SKM-1 treated with dmso at 0.1 percent for 144 hours (cell line): ENCODE results near the gene NCAN.

ENCODE experiments used
- DNase-seq: peaks from one replicate; lab custom pipeline; 2025; ENCODE audit not compliant: unreplicated experiment; lab: John Stamatoyannopoulos, UW

The NCAN gene

DNA sequence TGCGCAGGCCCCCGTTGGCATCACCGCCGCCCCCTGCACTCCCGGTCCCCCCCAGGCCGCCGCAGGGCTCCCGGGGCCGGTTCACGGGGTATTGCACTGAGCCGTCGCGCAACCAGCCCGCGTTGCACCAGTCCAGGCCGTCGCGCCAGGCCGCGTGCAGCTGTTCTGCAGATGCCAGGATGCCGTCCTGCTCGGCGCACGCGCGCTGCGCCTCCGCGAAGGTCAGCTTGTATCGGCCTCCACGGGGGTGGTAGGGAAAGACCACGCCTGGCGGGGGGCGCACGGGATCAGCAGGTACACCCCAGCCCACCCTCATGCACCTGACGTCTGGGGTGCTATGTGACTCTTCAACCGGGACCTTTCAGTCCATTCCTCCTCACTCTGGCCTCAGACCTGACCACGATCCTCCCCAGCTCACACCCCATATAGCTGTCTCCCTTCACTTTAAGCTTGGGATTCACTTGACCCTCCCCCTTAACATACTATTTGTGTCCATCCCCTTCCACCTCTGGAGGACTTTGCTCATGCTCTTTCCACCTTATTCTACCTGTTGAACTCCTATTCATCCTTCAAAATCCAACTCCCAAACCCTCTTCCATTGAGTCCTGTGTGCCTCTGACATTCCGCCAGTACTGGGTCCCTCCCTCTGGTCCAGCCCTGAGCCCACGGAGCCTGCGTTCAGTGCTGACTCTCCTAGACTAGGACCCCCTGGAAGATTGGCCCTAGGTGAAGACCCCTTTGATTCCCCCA, 47.0 kb downstream of the NCAN start:
- no peak for DNase-seq

DNA sequence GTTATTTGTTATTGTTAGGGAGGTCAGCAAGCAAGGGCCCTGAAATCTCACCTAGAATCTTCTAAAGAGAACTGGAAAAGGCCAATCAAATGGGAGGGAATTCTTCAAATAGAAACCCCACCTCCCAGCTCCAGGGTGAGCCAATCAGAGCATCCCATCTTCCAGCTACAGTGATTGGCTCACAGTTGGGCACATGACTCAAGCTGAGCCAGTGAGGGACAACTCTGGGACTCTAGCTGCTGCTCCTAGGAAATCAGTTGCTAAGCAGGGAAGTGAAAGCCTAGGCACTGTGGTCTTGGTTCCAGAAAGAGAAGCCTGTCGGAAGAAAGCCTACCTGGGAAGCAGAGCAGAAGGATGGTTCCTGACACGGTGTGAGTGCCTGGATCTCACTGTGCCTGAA, 48.0 kb downstream of the NCAN start:
- peak; percentile 27 for DNase-seq

DNA sequence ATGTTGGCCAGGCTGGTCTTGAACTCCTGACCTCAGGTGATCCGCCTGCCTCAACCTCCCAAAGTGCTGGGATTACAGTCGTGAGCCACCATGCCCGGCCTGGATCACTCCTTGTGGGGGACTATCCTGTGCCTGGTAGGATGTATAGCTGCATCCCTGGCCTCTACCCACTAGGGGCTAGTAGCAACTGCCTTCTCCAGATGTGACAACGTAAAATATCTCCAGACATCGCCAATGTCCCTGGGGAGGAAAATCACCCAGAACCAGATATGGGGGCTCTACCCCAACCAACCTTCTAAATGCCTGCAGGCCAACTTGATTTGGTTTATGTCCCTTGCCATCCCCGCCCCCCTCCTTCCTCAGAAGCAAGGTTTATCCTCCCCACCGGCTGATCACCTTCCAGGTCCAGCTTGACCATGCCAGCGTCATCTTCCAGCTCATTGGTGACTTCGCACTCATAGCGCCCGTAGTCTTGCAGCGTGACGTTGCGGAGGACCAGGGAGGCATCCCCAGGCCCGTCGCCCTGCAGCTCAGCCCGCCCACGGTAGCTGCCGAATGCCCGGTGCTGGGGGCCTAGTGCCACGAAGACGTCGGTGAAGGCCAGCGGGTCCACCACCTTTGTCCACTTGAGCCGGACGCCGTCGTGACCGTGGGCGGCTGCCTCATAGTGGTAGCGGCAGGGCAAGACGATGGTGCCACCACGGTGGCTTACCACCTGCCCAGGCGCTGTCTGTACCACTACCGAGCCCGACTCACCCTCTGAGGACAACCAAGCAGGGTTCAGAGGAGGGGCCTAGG, 48.9 kb downstream of the NCAN start:
- DNase-seq = no peak

DNA sequence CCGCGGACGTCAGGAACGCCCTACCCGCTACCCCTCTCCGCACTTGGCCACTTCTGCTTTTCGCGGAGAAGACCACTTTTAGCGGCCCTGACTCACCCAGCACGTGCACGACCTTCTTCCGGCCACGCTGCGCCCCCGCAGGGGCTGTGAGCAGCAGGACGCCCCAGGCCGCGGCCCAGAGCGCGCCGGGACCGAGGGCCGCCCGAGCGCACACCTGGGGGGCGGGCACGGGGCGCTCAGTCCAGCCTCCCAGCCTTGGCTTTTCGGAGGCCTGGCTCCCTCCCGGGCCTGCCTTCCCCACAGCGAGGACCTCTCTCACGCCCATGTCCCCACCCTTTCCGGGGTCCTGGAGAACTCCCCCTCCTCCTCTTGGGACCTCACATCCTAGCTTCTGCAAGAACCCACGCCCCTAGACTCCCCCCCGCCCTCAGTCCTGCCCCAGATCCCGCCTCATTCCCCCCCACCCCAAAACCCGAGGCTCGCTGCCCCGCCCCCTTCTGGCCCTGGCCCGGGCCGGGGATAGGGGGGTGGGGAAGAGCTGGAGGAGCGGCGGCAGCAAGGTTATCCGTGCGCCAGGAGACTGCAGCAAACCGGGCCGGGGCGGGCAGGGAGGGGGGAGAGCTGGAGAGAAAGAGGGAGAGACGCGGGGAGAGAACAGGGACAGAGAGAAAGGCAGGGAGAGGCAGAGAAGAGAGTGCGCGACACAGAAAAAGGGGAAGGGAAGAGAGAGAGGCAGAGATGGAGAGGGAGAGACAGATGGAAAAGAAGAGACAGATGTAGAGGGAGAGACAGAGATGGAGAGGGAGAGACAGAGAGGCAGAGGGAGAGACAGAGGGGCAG, 49.8 kb downstream of the NCAN start:
- DNase-seq = no peak

DNA sequence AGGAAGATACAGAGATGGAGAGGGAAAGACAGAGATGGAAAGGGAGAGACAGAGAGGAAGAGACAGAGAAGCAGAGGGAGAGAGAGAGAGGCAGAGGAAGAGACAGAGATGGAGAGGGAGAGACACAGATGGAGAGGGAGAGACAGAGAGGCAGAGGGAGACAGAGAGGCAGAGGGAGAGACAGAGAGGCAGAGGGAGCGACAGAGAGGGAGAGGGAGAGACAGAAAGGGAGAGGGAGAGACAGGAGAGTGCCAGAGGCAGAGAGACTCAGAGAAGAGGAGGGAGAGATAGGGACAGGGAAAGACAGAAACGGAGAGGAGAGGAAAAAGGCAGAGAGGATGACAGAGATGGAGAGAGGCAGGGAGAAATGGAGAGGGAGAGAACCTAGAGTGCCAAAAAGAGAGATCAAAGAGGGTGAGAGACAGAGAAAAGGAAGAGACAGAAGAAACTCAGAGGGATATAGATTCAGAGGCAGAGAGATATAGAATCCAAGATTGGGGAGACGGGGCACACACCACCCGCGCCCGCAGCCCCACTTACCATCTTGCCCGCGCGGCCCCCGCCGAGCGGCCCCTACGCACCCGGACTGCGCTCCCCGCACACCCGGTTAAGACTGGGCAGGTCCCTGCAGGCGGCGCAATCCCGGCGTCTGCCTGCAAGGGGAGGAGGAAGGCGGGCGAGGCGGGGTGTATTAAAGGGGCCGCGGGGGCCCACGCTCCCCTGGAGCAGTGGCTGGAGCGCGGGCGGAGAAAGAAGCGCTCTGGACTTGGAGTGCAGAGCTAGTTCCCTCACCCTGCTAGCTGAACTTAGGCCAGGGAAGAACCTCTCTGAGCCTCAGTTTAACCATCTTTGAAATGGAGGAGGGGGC, 50.7 kb downstream of the NCAN start:
- DNase-seq = no peak

DNA sequence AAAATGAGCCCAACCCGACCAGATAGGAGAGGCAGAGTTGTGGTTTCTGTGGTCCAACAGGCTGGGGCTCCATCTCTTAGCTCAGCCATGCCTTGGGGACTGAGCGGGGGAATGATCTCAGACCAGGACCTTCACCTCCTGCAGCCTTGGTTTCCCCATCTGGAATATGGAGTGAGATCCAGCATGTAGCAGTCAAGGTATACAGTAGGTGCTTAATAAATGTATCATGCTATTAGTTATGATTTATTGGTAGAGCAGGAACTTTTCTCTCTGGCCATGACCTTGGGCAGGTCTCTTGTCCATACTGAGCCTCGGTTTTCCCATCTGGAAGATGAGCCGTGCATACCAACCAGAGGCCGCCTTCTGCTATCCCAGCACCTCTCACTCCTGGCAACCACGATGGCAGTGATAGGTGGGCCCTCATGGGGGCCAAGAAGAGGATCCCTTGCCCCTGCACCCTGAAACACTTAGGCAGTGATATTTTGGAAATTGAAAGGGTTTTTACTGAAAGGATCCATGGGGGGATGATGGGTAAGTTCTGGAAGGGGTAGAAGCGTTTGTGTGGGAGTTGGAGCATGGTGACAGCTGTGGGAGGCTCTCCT, 52.2 kb downstream of the NCAN start:
- no peak for DNase-seq

DNA sequence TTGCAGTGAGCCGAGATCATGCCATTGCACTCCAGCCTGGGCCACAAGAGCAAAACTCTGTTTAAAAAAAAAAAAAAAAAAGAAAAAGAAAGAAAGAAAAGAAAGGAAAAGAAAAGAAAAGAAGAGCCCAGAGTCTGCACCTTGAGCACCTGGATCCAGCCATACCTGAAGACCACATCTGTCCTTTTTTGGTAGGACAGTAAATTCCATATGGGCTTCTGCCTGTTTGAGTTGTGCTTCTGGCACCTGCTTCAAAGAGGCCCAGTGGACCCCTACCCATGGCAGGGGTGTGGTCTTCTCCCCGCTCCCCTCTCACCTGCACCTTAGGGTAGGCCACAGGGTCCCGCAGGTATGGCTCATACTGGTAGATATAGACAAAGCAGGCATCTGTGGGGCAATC, 55.5 kb downstream of the NCAN start:
- DNase-seq = no peak

DNA sequence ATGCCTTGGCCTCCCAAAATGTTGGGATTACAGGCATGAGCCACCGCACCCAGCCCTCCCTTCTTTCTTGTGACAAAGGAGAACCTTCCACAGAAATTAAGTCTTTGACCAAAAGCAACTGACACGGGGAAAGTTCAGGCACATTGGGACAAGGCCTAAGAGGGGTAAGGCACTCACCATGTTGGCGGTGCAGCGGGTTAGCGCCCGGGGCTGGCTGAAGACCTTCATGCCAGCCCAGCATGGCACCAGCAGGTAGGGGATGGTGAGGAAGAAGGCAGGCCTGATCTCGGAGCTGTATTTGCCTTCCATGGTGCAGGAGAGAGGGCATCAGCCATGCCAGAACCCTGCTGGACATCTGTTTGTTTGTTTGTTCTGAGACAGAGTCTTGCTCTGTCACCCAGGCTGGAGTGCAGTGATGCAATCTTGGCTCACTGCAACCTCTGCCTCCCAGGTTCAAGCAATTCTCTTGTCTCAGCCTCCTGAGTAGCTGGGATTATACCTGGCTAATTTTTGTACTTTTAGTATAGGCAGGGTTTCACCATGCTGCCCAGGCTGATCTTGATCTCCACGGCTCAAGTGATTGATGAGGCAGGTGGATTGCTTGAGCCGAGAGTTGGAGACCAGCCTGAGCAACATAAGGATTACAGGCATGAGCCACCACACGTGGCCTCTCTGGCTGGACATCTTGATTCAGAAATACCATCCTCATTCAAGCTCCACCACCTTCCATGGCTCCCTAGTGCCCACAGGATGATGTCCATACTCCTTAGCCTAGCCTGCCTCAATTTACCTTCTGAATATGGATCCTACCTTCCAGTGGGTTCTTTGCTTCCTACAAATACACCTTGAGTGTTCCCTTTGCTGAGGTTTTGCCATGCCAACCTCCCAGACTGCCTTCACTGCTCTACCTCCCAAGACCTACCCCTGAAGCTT, 57.0 kb downstream of the NCAN start:
- no peak for DNase-seq

DNA sequence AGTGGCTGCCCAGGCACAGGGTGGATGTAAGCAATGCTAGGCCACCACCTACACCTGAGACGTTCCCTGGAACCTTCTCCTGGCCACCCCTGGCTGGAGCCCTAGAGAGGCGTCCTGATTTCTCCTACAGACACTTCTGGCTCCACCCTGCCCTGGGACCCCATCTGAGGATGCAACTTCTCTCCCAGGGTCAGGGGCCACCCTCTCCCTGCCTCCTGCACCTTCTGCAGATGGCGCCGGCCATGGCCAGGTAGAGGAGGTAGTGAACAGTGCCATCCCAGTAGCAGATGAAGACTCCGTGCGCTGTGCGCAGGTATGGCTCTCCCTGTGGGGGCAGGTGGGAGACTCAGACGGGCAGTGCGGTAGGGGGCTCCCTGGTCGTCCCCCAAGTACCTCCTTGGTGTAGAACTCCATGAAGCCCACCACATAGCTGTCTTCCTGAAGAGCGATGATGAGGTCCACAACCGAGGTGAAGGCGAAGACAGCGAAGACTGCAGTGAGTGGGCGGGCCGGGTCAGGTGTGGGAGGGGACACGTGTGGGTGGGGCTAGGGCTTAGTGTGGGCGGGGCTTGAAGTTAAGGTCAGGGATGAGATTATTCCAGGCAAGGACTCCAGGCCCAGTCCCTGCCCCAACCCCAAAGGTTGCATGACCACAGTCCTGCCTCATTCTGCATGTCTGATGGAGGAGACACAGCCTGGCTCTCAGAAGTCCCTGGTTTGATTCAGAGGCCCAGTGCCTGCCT, 58.4 kb downstream of the NCAN start:
- no peak for DNase-seq

DNA sequence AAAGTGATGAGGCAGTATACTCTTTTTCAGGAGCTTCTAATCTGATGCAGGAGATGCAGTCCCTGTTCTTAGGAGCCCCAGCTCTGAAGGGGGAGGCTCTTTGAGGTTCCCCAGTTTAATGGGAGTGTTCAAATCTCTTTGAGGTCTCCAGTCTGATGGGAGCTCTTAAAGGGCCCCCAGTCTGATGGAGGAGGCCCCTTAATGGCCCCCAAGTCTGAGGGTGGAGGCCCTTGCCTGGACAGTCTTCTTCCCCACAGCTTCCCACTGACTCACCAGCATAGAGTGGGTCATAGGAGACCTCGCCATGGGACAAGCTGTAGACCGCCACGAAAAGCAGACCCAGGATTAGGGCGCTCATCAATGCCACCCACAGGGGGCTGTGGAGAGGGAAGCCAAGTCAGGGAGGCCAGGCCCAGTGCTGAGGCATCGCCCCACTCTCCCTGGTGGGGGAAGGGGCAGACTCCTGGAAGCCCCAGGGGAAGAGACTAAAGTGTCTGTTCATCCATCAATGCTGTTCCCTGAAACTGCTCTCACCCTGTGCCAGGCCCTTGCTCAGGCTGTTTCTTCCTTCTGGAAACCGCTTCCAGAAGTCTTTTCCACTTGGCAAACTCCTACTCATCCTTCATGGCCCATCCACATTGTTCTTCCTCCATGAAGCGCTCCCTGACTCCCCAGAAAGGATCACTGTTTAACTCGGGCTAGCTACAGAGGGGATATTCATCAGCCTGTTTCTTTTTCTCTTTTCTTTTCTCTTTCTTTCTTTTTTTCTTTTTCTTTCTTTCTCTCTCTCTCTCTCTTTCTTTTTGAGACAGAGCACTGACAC, 59.2 kb downstream of the NCAN start:
- DNase-seq = no peak

DNA sequence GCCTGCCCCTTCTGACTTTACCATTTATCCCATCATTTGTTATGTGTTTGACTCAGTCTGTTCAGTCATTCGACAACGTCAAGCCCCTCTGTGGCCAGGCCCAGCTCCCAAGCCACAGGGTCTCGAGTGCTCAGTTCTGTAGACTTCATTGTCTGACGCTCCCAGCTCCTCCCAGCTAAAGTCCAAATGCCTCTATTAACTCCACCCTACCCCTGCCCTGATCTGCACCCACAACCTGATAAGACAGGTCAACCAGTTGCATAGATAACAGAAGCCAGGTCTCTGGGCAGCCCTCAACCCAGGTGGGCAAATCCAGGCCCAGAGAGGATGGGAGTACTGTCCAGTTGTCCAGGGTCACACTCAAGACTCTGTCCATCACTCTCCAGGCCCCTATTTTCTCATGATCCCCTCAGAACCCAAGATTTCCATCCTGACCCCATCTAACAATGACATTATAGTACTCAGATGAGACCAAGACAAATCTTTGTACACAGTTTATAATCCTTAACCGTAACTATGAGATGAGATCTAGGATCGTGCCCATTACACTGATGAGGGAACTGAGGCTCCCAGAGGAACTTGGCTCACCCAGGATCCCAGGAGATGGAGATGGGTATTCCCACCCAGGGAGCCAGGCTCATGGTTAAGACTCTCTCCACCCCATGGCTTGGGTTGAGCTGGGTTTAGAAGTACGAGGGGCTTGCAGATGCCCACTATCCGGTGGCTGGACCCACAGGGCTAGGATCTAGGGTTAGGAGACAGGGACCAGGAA, 60.3 kb downstream of the NCAN start:
- no peak for DNase-seq

DNA sequence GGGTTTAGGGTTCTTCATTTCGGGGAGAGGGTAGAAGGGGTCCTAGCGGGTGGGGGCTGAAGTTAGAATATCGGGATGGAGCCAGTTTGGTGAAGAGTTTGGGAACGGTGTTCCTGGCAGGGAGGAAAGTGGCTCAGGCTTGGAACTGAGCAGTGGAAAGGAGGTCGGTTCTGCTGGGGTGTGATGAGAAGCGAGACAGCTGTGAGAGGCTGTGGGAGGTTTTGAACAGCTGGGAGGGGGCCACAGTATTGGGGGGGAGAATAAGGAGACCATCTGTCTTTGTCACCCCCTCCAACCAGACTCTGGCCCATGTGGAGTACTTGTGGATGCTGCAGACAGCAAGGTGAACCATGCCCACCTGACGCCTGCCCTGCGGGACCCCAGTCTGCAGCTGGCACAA, 62.4 kb downstream of the NCAN start:
- DNase-seq = no peak

DNA sequence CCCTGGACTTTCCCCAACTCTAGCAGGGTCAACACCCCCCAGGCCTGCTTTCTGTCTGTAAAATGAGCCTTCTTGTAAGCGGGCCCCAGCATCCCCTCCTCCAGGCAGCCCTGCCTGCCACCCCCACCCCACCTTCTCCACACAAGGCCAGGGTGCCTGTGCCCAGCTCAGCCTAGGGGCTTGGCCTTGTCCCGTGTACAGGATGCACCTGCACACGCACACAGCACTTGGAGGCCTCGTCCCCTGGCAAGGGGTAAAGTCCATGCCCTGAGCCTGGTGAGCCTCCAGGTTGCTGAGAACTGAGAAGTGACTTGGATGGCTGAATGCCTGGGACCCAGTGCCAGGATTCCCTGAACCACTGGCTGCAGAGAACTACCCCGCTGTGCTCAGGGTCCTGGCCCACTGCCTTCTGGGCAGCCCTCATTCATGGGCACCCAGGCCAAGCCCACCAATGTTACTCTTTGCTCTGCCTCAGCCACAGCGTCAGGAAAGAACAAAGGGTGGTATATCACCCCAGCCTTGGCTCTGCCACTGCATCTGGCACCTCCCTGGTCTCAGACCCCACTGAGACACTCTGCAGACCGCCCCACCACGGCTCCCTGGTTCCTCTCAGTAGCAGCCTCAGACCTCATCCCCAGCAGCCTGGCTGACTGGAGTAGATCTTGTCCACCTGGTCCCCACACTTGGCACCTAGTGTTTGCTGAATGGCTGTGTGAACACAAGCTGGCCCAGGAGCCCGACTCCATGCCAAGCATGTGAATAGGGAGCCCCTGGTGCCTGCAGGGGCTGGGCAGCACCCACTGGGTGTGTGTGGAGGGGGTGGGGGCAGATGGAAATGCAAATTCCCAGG, 63.2 kb downstream of the NCAN start:
- DNase-seq = no peak

DNA sequence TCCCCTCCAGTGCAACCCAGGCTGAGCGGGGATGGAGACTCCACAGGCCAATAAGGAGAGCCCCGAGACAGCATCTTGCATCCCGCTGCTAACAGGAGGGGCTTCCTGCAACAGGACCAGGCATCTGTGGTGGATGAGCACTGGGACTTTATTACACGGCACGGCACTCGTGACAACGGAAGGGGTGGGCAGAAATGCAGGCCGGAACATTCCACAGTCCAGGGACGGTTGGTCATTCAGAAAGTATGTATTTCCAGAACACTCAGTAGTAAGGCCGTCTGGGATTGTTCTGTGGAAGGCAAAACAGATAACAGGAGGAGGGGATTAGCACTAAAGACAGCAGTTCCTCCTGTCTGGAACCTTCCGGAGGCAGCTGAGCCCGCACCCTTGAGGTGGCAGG, 64.6 kb downstream of the NCAN start:
- no peak for DNase-seq

DNA sequence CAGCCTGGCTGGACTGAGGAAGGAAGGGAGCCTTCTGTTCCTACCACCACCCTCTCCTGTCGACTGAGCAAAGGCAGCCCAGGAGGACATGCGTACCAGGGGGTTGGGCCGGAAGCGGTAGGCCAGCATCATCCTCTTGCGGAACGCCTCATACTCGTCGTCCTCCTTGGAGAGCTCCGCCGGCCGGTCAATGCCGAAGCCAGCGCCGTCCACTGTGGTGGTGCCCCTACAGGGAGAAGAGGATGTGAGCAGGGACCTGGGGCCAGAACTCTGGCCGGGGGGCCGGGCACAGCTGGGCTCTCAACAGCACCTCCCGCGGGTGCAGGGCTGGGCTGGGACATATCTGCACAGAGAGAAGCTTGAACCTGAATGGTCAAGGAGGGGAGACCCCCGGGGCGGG, 65.1 kb downstream of the NCAN start:
- DNase-seq = no peak

DNA sequence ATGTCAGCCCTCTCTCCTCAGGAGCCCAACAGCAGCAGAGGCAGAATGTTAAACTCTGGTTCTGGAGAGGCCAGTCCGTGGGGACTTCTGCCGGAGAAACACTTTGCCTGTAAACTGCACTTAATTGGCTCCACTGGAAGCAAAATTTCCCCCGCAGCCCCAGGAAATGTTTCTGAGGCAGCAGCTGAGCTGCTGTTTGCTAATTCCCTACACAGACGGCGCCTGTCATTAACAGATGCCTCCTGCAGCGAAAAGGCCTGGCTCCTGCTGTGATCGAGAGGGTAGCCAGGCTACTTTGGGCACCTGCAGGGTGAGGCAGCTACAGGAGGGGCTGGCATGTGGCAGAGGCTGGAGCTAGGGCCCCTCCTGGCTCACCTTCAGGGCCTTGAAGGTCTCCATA, 66.6 kb downstream of the NCAN start:
- DNase-seq = no peak
